ENCODE measurements around the gene SLC22A15. TPM values are rescaled to one million over a fixed set of nuclear protein-coding genes. Genes with fewer than 3 reads are reported as not detected.

Gene SLC22A15
- total RNA-seq, 1 donor from 2014 or later, result 9.8 TPM

DNA sequence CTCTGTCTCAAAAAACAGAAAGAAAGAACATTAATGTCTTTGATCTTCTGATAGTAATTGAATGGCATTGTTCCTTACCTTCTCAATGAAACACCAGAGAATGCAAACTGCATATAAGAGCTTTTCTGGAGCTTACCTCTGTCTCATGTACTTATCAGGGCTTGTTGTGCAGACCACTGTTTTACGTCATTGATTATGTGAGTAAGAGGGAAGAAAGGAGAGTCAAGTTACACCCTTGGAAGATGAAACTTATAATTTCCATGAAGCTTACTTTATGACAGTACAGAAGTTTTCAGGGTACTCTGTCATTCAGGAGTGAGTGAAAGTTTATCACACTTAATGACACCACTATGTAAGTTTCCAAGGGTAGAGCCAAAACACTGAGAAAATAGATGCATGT, 85.9 kb downstream of the SLC22A15 start:
- no peak overlapping the region for H3K27ac ChIP-seq
- no peaks in the 10 kb centered on the region for H3K9me3 ChIP-seq
- peaks cover 6% of the 10 kb centered on the region for H3K4me1 ChIP-seq
- H3K36me3 ChIP-seq, result peaks cover 0 to 6% of the 10 kb centered on the region in 2 donors
- TF ChIP-seq POLR2AphosphoS5 (IDR thresholded peaks at IDR 0.05; ENCODE audit: insufficient read depth in 1 of 2, low read depth in 1 of 2), result no peak
- no peak for TF ChIP-seq POLR2A (IDR thresholded peaks at IDR 0.05)
- TF ChIP-seq CTCF (IDR thresholded peaks at IDR 0.05), result no peak
- intact Hi-C loops (cut with DNase I), result no loop called here
- H3K27me3 ChIP-seq, result no peaks in the 10 kb centered on the region
- no peak for DNase-seq (ENCODE audit: extremely low spot score in 2 of 2)
- no peak overlapping the region for H3K4me3 ChIP-seq

- TF ChIP-seq POLR2A (IDR thresholded peaks at IDR 0.05) (no peak), POLR2AphosphoS5 (IDR thresholded peaks at IDR 0.05; ENCODE audit: insufficient read depth in 1 of 2, low read depth in 1 of 2) (no peak), CTCF (IDR thresholded peaks at IDR 0.05) (no peak)
- intact Hi-C loops (cut with DNase I), result no loop called here
- no peaks in the 10 kb centered on the region for H3K27me3 ChIP-seq
- H3K4me3 ChIP-seq, result no peak overlapping the region
- no peaks in the 10 kb centered on the region for H3K9me3 ChIP-seq
- DNase-seq (ENCODE audit: extremely low spot score in 2 of 2), result no peak
- peaks cover 15% of the 10 kb centered on the region for H3K4me1 ChIP-seq
- H3K36me3 ChIP-seq, result peaks cover 0 to 6% of the 10 kb centered on the region in 2 donors
- H3K27ac ChIP-seq, result no peak overlapping the region
Observed at GRCh38 chr1:116064616-116065015, 88.3 kb downstream of the SLC22A15 start.

- DNase-seq (ENCODE audit: extremely low spot score in 2 of 2), result no peak
- TF ChIP-seq POLR2AphosphoS5 (IDR thresholded peaks at IDR 0.05; ENCODE audit: insufficient read depth in 1 of 2, low read depth in 1 of 2) (no peak), POLR2A (IDR thresholded peaks at IDR 0.05) (no peak), CTCF (IDR thresholded peaks at IDR 0.05) (no peak)
- H3K36me3 ChIP-seq, result peaks cover 0 to 6% of the 10 kb centered on the region in 2 donors
- no peak overlapping the region for H3K4me3 ChIP-seq
- intact Hi-C loops (cut with DNase I), result no loop called here
- H3K27ac ChIP-seq, result peak overlapping the region; percentile 74
- H3K27me3 ChIP-seq, result no peaks in the 10 kb centered on the region
- no peaks in the 10 kb centered on the region for H3K9me3 ChIP-seq
- H3K4me1 ChIP-seq, result peaks cover 15% of the 10 kb centered on the region
Observed at GRCh38 chr1:116066868-116067565, 90.7 kb downstream of the SLC22A15 start.

DNA sequence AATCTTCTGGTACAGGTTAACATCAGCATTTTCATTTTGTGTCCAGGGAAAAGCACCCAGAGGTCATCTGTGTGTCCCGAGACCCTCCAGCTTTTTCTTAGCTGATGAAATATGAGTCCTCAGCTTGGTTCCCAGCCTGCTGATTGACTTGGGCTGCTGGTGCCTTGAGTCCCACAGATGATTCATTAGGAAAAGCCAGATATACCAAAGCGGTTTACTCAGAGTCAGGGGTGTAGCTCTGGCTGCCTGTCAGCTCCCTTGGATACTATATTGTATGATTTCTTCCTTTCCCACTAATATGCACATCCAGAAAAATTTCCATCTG, 91.2 kb downstream of the SLC22A15 start:
- Histone ChIP-seq H3K4me1 (peaks cover 15% of the 10 kb centered on the region), H3K9me3 (no peaks in the 10 kb centered on the region), H3K27me3 (no peaks in the 10 kb centered on the region), H3K27ac (peak overlapping the region; percentile 74), H3K36me3 (peaks cover 0 to 5% of the 10 kb centered on the region in 2 donors), H3K4me3 (no peak overlapping the region)
- intact Hi-C loops (cut with DNase I), result no loop called here
- TF ChIP-seq CTCF (IDR thresholded peaks at IDR 0.05) (no peak), POLR2A (IDR thresholded peaks at IDR 0.05) (no peak), POLR2AphosphoS5 (IDR thresholded peaks at IDR 0.05; ENCODE audit: insufficient read depth in 1 of 2, low read depth in 1 of 2) (no peak)
- DNase-seq (ENCODE audit: extremely low spot score in 2 of 2), result no peak

- no peaks in the 10 kb centered on the region for H3K9me3 ChIP-seq
- TF ChIP-seq POLR2AphosphoS5 (IDR thresholded peaks at IDR 0.05; ENCODE audit: insufficient read depth in 1 of 2, low read depth in 1 of 2) (no peak), CTCF (IDR thresholded peaks at IDR 0.05) (no peak), POLR2A (IDR thresholded peaks at IDR 0.05) (no peak)
- no peak overlapping the region for H3K4me3 ChIP-seq
- no peaks in the 10 kb centered on the region for H3K27me3 ChIP-seq
- intact Hi-C loops (cut with DNase I), result no loop called here
- no peak for DNase-seq (ENCODE audit: extremely low spot score in 2 of 2)
- H3K36me3 ChIP-seq, result peaks cover 0 to 5% of the 10 kb centered on the region in 2 donors
- no peak overlapping the region for H3K27ac ChIP-seq
- H3K4me1 ChIP-seq, result no peaks in the 10 kb centered on the region
Observed at GRCh38 chr1:116075575-116075974, 99.3 kb downstream of the SLC22A15 start.
